Stimulated activated CD4-positive, alpha-beta T cell treated with anti-CD3 and anti-CD28 coated beads, Interleukin-2, amount 100 ng/mL, for 24 hours (primary cell): Measurements from ENCODE around the gene ABCC11.

Source experiments
- DNase-seq, 2 donors: peaks; one replicate each; pipeline ENCODE4 v3.0.0-alpha.2; 2020

Gene ABCC11

GRCh38 chr16:48157794-48158193 lies 89.5 kb downstream of the ABCC11 start:
- DNase-seq, result peak in 1 of 2 donors; percentile 17

- no peak for DNase-seq
These were observed 90.0 kb downstream of the ABCC11 start for GRCh38 chr16:48157302-48157701.

- peak; percentile 92 to 93 for DNase-seq
These were observed 90.5 kb downstream of the ABCC11 start for GRCh38 chr16:48156790-48157209.

- DNase-seq, result no peak
These were observed 91.2 kb downstream of the ABCC11 start, which contains the start of gene ABCC12 for GRCh38 chr16:48155926-48156789. Gene ABCC12, minus strand, starts transcription at chr16:48155993. Its CDS starts 9,569 bp downstream, at chr16:48146424.

GRCh38 chr16:48153774-48154173 lies 93.6 kb downstream of the ABCC11 start:
- DNase-seq, result no peak

GRCh38 chr16:48152226-48152625 lies 95.1 kb downstream of the ABCC11 start:
- no peak for DNase-seq

- DNase-seq, result no peak
These were observed 96.6 kb downstream of the ABCC11 start for GRCh38 chr16:48150707-48151106.

GRCh38 chr16:48146710-48147109 lies 100.6 kb downstream of the ABCC11 start:
- no peak for DNase-seq

GRCh38 chr16:48146131-48146530 lies 101.2 kb downstream of the ABCC11 start:
- DNase-seq, result no peak

- no peak for DNase-seq
These were observed 103.4 kb downstream of the ABCC11 start for GRCh38 chr16:48143812-48144368.

- DNase-seq, result no peak
These were observed 106.5 kb downstream of the ABCC11 start for GRCh38 chr16:48140821-48141220.

- DNase-seq, result no peak
These were observed 107.8 kb downstream of the ABCC11 start for GRCh38 chr16:48139517-48139916.

GRCh38 chr16:48138543-48138942 lies 108.8 kb downstream of the ABCC11 start:
- DNase-seq, result no peak

GRCh38 chr16:48137822-48138221 lies 109.5 kb downstream of the ABCC11 start:
- DNase-seq, result no peak

- no peak for DNase-seq
These were observed 110.6 kb downstream of the ABCC11 start for GRCh38 chr16:48136547-48137360.

GRCh38 chr16:48133455-48134211 lies 113.7 kb downstream of the ABCC11 start:
- no peak for DNase-seq

GRCh38 chr16:48132696-48133095 lies 114.6 kb downstream of the ABCC11 start:
- DNase-seq, result no peak

GRCh38 chr16:48131201-48131935 lies 116.0 kb downstream of the ABCC11 start:
- no peak for DNase-seq

- no peak for DNase-seq
These were observed 117.4 kb downstream of the ABCC11 start for GRCh38 chr16:48129926-48130325.

- DNase-seq, result no peak
These were observed 118.6 kb downstream of the ABCC11 start for GRCh38 chr16:48128769-48129168.

GRCh38 chr16:48126801-48127644 lies 120.3 kb downstream of the ABCC11 start:
- DNase-seq, result no peak
